ENCODE measurements around the gene TINAG.

Gene TINAG

GRCh38 chr6:54428431-54428830 lies 120.2 kb downstream of the TINAG start:
- ATAC-seq, result no peak
- TF ChIP-seq PATZ1 (CRISPR knock-in tag; IDR thresholded peaks at IDR 0.05; ENCODE audit: borderline replicate concordance), result no peak
- no peak for TF ChIP-seq POU6F1 (CRISPR knock-in tag; IDR thresholded peaks at IDR 0.05; ENCODE audit: borderline replicate concordance, low read depth)
- no peak for TF ChIP-seq ZFP30 (CRISPR knock-in tag; IDR thresholded peaks at IDR 0.05)
- TF ChIP-seq CSRNP3 (CRISPR knock-in tag; IDR thresholded peaks at IDR 0.05), result no peak
- no peak for TF ChIP-seq ISL1 (CRISPR knock-in tag; IDR thresholded peaks at IDR 0.05)
- TF ChIP-seq RARB (CRISPR knock-in tag; IDR thresholded peaks at IDR 0.05), result no peak
- no peak for TF ChIP-seq ZNF565 (CRISPR knock-in tag; conservative IDR thresholded peaks at IDR 0.05; ENCODE audit: low read depth)
- TF ChIP-seq TOX (CRISPR knock-in tag; IDR thresholded peaks at IDR 0.05; ENCODE audit: borderline replicate concordance), result no peak
- TF ChIP-seq OSR1 (CRISPR knock-in tag; IDR thresholded peaks at IDR 0.05), result no peak
- TF ChIP-seq TSHZ2 (CRISPR knock-in tag; IDR thresholded peaks at IDR 0.05), result no peak
- no peak for TF ChIP-seq ARNTL (CRISPR knock-in tag; IDR thresholded peaks at IDR 0.05; ENCODE audit: borderline replicate concordance, low read depth)
- no peak for TF ChIP-seq ESRRG (CRISPR knock-in tag; IDR thresholded peaks at IDR 0.05)
- TF ChIP-seq TCF4 (CRISPR knock-in tag; IDR thresholded peaks at IDR 0.05; ENCODE audit: borderline replicate concordance), result no peak
- no peak for TF ChIP-seq ZC3H10 (CRISPR knock-in tag; IDR thresholded peaks at IDR 0.05)
- TF ChIP-seq PPARA (CRISPR knock-in tag; IDR thresholded peaks at IDR 0.05; ENCODE audit: borderline replicate concordance), result no peak

GRCh38 chr6:54431466-54431865 lies 123.2 kb downstream of the TINAG start:
- no peak for TF ChIP-seq ZNF70 (CRISPR knock-in tag; IDR thresholded peaks at IDR 0.05)
- no peak for TF ChIP-seq ISL1 (CRISPR knock-in tag; IDR thresholded peaks at IDR 0.05)
- TF ChIP-seq ESRRG (CRISPR knock-in tag; IDR thresholded peaks at IDR 0.05), result no peak
- no peak for TF ChIP-seq CREB5 (CRISPR knock-in tag; IDR thresholded peaks at IDR 0.05; ENCODE audit: low read depth)
- no peak for TF ChIP-seq ZNF8 (CRISPR knock-in tag; IDR thresholded peaks at IDR 0.05)
- TF ChIP-seq BACH2 (CRISPR knock-in tag; IDR thresholded peaks at IDR 0.05; ENCODE audit: borderline replicate concordance), result no peak
- no peak for TF ChIP-seq GLIS3 (CRISPR knock-in tag; IDR thresholded peaks at IDR 0.05)
- TF ChIP-seq OSR1 (CRISPR knock-in tag; IDR thresholded peaks at IDR 0.05), result no peak

More at GRCh38 chr6:54431466-54431865, 123.2 kb downstream of the TINAG start:
- ATAC-seq, result peak; percentile 34; the same call in 2 of the 3 replicates

All from SK-N-SH treated with all-trans-retinoic acid at 6 μM for 48 hours (cell line).